ENCODE measurements around the gene ZNF3. TPM values are rescaled to one million over a fixed set of nuclear protein-coding genes. Genes with fewer than 3 reads are reported as not detected.

Gene ZNF3
- total RNA-seq, 2 donors from 2014 or later = 16.9 to 46.5 TPM

DNA sequence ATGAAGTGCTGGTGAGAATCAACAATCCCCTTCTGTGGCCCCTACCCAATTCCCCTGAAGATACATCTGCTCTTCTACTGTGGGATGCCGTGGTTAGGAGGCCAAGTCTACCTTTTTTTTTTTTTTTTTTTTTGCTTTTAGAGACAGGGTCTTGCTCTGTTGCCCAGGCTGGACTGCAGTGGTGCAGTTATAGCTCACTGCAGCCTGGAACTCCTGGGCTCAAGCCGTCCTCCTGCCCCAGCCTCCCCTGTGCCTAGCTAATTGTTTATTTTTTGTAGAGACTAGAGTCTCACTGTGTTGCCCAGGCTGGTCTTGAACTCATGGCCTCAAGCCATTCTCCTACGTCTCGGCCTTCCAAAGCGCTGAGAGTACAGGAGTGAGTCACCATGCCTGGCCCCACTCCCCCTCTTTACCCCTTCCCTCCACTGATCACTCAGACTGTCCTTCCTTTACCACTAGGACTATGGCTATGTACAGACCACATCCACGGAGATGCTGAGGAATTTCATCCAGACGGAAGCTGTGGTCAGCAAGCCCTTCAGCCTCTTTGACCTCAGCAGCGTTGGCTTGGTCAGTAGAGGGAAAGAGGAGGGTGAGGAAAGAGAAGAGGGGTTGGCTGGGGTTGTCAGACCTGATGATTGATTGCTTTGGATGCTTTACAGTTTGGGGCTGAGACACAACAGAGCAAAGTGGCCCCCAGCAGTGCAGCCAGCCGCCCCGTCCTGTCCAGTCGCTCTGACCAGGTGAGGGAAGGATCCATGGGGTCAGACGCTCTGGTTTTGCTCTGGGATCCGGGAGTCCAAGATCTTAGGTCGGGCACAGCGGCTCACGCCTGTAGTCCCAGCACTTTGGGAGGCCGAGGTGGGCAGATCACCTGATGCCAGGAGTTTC lies 21.7 kb upstream of the ZNF3 start:
- 87 to 89% methylated on average over 13 to 17 of the region's 17 CpGs for WGBS, 2 donors
- Histone ChIP-seq H3K27ac (no peak overlapping the region), H3K36me3 (replicated peaks in 1 of 2; ENCODE audit: insufficient read depth in 1 of 2, low read depth in 2 of 2) (peaks cover 0 to 14% of the 10 kb centered on the region in 2 donors), H3K4me1 (peaks cover 27% of the 10 kb centered on the region), H3K9me3 (no peaks in the 10 kb centered on the region), H3K4me3 (no peak overlapping the region), H3K27me3 (no peaks in the 10 kb centered on the region)
- no peak for ATAC-seq
- intact Hi-C loops (cut with DNase I) = no loop called here
- DNase-seq = no peak
- no peak for TF ChIP-seq POLR2A (IDR thresholded peaks at IDR 0.05)
- TF ChIP-seq, protein P1, sequence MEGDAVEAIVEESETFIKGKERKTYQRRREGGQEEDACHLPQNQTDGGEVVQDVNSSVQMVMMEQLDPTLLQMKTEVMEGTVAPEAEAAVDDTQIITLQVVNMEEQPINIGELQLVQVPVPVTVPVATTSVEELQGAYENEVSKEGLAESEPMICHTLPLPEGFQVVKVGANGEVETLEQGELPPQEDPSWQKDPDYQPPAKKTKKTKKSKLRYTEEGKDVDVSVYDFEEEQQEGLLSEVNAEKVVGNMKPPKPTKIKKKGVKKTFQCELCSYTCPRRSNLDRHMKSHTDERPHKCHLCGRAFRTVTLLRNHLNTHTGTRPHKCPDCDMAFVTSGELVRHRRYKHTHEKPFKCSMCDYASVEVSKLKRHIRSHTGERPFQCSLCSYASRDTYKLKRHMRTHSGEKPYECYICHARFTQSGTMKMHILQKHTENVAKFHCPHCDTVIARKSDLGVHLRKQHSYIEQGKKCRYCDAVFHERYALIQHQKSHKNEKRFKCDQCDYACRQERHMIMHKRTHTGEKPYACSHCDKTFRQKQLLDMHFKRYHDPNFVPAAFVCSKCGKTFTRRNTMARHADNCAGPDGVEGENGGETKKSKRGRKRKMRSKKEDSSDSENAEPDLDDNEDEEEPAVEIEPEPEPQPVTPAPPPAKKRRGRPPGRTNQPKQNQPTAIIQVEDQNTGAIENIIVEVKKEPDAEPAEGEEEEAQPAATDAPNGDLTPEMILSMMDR (IDR thresholded peaks at IDR 0.05) = no peak

DNA sequence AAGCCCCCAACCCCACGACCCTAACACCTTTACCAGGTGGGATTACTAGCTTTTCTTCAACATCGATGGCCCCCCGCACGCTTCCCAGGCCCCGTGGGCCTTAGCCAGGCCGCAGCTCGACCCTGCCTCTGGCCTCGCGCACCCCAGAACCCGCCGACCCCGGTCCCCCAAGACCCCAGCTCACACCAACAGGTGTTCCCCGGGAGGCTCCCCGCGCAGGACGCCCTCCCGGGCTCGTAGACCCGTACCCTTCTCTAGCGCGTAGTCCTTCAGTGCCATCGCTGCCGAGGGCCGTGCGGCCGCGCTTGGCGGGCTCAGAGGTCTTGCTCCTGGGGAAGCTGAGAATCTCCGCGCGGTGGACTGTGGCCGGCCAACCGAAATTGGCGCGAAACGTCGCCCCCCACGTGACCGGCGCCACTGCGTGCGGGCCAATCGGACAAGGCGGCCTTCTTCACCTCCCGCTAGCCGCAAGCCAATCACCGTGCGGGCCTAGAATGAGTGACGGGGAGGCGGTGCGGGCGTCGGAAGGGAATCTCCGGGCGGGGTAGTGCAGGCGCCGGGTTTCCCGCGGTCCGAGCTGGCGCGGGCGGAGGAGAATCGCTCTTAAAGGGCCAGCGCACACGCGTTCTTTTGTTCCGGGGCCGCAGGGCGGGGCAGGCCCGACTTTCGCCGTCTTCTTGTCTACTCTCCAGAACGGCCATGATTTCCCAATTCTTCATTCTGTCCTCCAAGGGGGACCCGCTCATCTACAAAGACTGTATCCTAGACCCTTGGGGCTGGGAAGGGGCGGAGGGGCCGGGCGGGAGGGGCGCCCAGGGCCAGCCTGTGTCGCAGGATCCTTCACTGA lies 19.7 kb upstream of the ZNF3 start, which contains the start of the genes AP4M1 and MCM7:
Gene AP4M1 (plus strand): TSS at position 628 of the 847 bp plus-strand sequence. CDS start 72 bp downstream, at position 700.
Gene MCM7 (minus strand): TSS at position 382 of the 847 bp plus-strand sequence. CDS start 103 bp downstream, at position 279.
- DNase-seq (peak; percentile 98 to 99 (median 98)), ATAC-seq (peak; percentile 92)
- Histone ChIP-seq H3K4me1 (peaks cover 27% of the 10 kb centered on the region), H3K9me3 (no peaks in the 10 kb centered on the region), H3K36me3 (replicated peaks in 1 of 2; ENCODE audit: insufficient read depth in 1 of 2, low read depth in 2 of 2) (peaks cover 8 to 24% of the 10 kb centered on the region in 2 donors), H3K4me3 (peak within 1 kb of the TSS; percentile 63 to 75), H3K27me3 (no peaks in the 10 kb centered on the region), H3K27ac (peak within 1 kb of the TSS; percentile 87 to 96 (median 90))
- 0 to 1% methylated on average over 1 to 53 of the region's 80 CpGs for WGBS, 2 donors
- intact Hi-C loops (cut with DNase I) = no loop called here
- TF ChIP-seq, protein P1 (IDR thresholded peaks at IDR 0.05) = no peak
- peak in 1 of 3 donors; percentile 49 for TF ChIP-seq POLR2A (IDR thresholded peaks at IDR 0.05)

DNA sequence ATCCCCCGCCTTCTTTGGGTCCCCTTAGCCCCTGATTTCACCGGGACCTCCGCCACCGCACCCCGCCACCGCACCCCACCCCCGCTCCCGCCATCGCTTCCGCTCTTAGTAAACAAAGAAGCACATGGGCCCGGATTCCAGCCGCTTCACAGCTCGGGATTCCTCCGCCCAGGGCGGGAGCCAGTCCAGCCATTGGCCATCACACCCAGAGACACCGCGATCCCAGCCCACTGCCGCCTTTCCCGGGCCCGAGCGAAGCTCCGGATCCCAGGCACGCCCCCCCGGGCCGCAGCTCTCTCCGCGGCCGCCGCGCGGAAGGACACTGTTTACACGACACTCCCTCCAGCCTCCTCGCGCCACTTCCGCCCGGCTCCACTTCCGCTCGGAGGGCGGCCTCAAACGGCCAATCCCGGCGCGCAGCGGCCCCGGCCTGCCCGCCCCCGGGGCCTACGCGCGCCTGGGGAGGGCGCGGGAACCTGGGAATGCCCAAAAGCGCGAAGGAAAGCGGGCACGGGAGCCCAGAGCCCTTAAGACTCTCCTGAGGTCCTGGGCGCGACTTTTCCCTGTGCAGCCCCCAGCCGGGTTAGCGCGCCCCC lies 19.0 kb upstream of the ZNF3 start:
- ATAC-seq (peak; percentile 84), DNase-seq (peak; percentile 91 to 94 (median 92))
- TF ChIP-seq, protein P1 (IDR thresholded peaks at IDR 0.05) = peak in 1 of 7 experiments; percentile 15
- TF ChIP-seq POLR2A (IDR thresholded peaks at IDR 0.05) = peak in 2 of 3 donors; percentile 39 to 61
- H3K4me3 ChIP-seq = peak overlapping the region; percentile 57 to 75
- H3K27ac ChIP-seq = peak overlapping the region; percentile 84 to 96 (median 90)
- no peaks in the 10 kb centered on the region for H3K9me3 ChIP-seq
- H3K27me3 ChIP-seq = no peaks in the 10 kb centered on the region
- 0 to 1% methylated on average over 17 to 60 of the region's 61 CpGs for WGBS, 2 donors
- intact Hi-C loops (cut with DNase I) = no loop called here
- peaks cover 14 to 28% of the 10 kb centered on the region in 2 donors for H3K36me3 ChIP-seq (replicated peaks in 1 of 2; ENCODE audit: insufficient read depth in 1 of 2, low read depth in 2 of 2)
- H3K4me1 ChIP-seq = peaks cover 27% of the 10 kb centered on the region

DNA sequence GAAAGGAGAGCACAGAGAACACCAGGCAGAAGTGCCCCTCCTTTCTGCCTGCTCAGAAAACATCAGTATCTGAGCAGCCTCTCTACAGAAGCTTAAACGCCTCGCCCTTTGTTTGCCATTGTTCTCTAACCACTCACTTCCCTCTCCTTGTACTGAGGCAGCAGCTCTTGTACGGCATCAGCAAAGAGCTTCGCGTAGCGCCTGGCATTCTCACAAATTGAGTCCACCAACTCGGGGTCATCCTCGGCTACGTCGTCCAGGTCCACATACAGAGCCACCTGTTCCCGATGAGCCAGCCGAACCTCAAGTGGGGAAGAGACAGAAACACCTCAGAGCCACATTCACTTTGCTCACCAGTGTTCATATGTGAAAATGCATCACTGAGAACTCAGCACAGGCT lies 17.9 kb upstream of the ZNF3 start:
- Histone ChIP-seq H3K4me1 (peaks cover 27% of the 10 kb centered on the region), H3K4me3 (peak overlapping the region in 1 of 2 donors; percentile 75), H3K27me3 (no peaks in the 10 kb centered on the region), H3K9me3 (no peaks in the 10 kb centered on the region), H3K36me3 (replicated peaks in 1 of 2; ENCODE audit: insufficient read depth in 1 of 2, low read depth in 2 of 2) (peaks cover 17 to 30% of the 10 kb centered on the region in 2 donors), H3K27ac (peak overlapping the region in 2 of 4 donors; percentile 84 to 91)
- DNase-seq (no peak), ATAC-seq (no peak)
- intact Hi-C loops (cut with DNase I) = no loop called here
- TF ChIP-seq POLR2A (IDR thresholded peaks at IDR 0.05) = no peak
- TF ChIP-seq, protein P1 (IDR thresholded peaks at IDR 0.05) = no peak
- 56 to 68% methylated on average over 12 of the region's 12 CpGs for WGBS, 2 donors

Data from body of pancreas (tissue), 4 donors.